NCI-H1105 treated with DMSO at 0.1 percent for 48 hours (cell line): Measurements from ENCODE around the gene CRYBA2.

Experiments used
- DNase-seq: peaks from one replicate; lab custom pipeline; 2025; lab: John Stamatoyannopoulos, UW

Gene CRYBA2

DNA sequence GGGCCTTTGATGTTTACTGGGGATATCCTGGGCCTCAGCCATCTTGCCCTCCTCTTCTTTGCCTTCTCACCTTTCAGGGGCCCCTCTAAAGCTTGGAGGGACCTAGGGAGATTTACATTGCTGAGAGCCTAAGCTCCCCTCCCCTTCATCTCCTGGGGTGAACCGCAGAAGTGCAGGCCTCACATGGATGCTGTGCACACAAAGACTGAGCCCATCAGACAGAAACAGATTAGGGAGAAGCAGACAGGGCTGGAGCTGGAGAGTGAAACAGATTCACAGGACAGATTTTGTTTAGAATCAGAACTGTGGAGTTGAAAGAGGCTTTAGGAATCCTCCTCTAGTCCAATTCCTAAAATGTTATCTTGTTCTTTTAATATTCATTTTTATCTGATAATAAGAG is 37.2 kb downstream of the CRYBA2 start:
- DNase-seq = no peak

DNA sequence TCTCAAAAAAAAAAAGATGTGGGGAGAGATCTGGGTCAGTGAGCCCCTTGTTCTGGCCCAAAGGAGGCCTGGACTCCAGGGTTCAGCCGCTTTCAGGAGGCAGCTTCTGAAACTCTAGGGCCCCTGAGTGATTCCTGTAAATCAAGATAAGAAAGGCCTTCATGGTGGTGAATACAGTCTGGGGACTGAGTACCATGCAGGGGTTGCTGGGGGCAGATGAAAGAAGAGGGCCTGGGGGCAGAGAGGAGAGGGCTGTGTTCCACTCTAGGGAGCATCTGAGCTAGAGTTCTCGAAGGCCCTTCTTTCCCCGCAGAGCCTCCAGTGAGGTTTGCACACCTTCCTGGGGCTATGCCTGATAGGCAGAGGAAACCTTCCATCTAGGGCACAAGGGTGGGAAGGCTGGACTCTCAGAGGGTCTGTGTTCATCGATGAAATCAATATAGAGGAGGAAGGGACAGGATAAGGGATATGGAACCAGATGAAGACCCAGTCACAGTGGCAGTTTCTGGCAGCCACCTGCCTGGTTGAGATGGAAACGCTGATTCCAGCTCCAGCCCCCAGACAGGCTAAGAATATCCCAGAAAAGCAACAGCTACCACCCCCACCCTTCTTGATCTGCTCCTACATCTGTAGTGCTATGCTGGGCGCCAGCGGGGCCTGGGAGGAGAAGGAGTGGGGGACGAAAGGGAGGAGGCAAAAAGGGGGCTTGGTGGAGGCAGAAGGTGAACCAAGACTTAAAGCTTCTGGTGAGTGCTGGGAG is 38.5 kb downstream of the CRYBA2 start:
- no peak for DNase-seq

GRCh38 chr2:218953366-218953954 is 39.8 kb downstream of the CRYBA2 start:
- DNase-seq = no peak

- no peak for DNase-seq
Observed at GRCh38 chr2:218952160-218952559, 41.1 kb downstream of the CRYBA2 start.

GRCh38 chr2:218946621-218947020 is 46.6 kb downstream of the CRYBA2 start:
- no peak for DNase-seq

DNA sequence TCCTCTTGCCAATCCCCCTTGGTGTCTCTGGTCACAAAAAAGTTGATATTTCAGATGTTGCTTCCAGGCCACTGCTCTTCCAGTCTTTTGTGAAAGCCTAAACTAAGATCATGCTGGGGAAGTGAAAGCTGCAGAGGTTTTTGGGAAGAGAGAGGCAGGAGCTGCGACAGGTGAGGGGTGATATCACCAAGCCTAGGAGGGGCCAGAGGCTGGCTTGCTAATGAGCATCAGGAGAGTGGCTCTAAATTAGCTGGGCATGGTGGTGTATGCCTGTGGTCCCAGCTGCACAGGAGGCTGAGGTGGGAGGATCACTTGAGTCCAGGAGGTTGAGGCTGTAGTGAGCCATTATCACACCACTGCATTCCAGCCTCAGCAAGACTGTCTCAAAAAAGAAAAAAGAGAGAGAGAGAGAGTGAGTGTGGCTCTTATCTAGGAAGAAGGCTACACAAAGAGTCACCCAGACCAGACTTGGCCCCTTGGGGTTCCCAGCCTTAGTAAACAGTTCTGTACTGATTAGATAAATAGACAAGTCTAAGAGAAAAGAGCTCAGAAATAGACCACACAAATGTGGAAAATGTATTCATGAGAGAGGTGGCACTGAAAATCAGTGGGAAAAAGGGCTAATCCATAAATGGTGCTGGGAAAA is 48.3 kb downstream of the CRYBA2 start:
- no peak for DNase-seq
